OCI-LY7 (cell line): Measurements from ENCODE around the gene METTL17. TPM values are rescaled to one million over a fixed set of nuclear protein-coding genes. Genes with fewer than 3 reads are reported as not detected.

ENCODE experiments used
- BruUV-seq: library from RNA; stranded (reverse); fragments of 400-500 nt; replicated peaks from 2 replicates; lab custom pipeline; 2021; lab: Mats Ljungman, UMichigan
- CTCF ChIA-PET: fragments of 300-600 bp; sonication (Branson Sonifier 250); formaldehyde crosslinking; loops from one replicate; lab custom pipeline; 2022; ENCODE audit warnings: antibody characterized with exemption; ENCODE audit not compliant: unreplicated experiment; lab: Charles Lee
- POLR2A ChIA-PET: fragments of 300-600 bp; sonication (Branson Sonifier 250); formaldehyde crosslinking; loops from one replicate; lab custom pipeline; 2022; ENCODE audit warnings: antibody characterized with exemption; lab: Charles Lee
- DNase-seq: peaks from one replicate; pipeline ENCODE4 v3.0.0-alpha.2; 2015; ENCODE audit warnings: low spot score
- H2AFZ ChIP-seq: fragments of 200-600 bp; sonication (generic), shearing (Covaris generic); 2 replicates; pipeline ENCODE4 v1.6.1; 2014; ENCODE audit warnings: mild to moderate bottlenecking, antibody characterized with exemption, low read length, moderate library complexity
- H3K27ac ChIP-seq: fragments of 200-600 bp; sonication (generic); 2 replicates; pipeline ENCODE4 v1.5.1; 2014; ENCODE audit warnings: mixed run types, low read depth, mild to moderate bottlenecking, moderate library complexity, low read length, inconsistent platforms; ENCODE audit not compliant: poor library complexity, severe bottlenecking
- H3K36me3 ChIP-seq: fragments of 200-600 bp; sonication (generic); 2 replicates; pipeline ENCODE4 v1.6.1; 2014; ENCODE audit warnings: mild to moderate bottlenecking, antibody characterized with exemption, low read length, moderate library complexity, mixed read lengths; ENCODE audit not compliant: insufficient read depth
- H3K4me1 ChIP-seq: fragments of 200-600 bp; sonication (generic); 2 replicates; pipeline ENCODE4 v1.5.1; 2014; ENCODE audit warnings: mild to moderate bottlenecking, low read length; ENCODE audit not compliant: insufficient read depth, poor library complexity, severe bottlenecking
- H3K4me2 ChIP-seq: fragments of 200-600 bp; sonication (generic); 2 replicates; pipeline ENCODE4 v1.6.1; 2014; ENCODE audit warnings: mild to moderate bottlenecking, low read length
- H3K4me3 ChIP-seq: fragments of 200-600 bp; sonication (generic); 2 replicates; pipeline ENCODE4 v1.5.1; 2014; ENCODE audit warnings: mild to moderate bottlenecking, low read depth, low read length; ENCODE audit not compliant: poor library complexity, severe bottlenecking
- H3K79me2 ChIP-seq: fragments of 200-600 bp; sonication (generic); 2 replicates; pipeline ENCODE4 v1.6.1; 2016; ENCODE audit warnings: low read depth, mild to moderate bottlenecking, low read length, moderate library complexity, mixed read lengths; ENCODE audit not compliant: insufficient read depth
- H3K9me2 ChIP-seq: fragments of 200-600 bp; sonication (generic); 2 replicates; pipeline ENCODE4 v1.6.1; 2016; ENCODE audit warnings: mild to moderate bottlenecking, low read length, mixed read lengths; ENCODE audit not compliant: insufficient read depth
- H3K9me3 ChIP-seq: fragments of 200-600 bp; sonication (generic); 2 replicates; pipeline ENCODE4 v1.6.1; 2014; ENCODE audit warnings: mild to moderate bottlenecking, mixed run types, low read length, mixed read lengths
- H4K20me1 ChIP-seq: fragments of 200-600 bp; sonication (generic); 2 replicates; pipeline ENCODE4 v1.6.1; 2014; ENCODE audit warnings: mild to moderate bottlenecking, antibody characterized with exemption, low read length, moderate library complexity, mixed read lengths; ENCODE audit not compliant: insufficient read depth
- CTCF ChIP-seq: fragments of 200-600 bp; sonication (generic); conservative IDR thresholded peaks from 2 replicates; pipeline ENCODE4 v1.5.1; 2014; ENCODE audit warnings: mild to moderate bottlenecking, antibody characterized with exemption, low read length, moderate library complexity, mixed read lengths
- EZH2phosphoT487 ChIP-seq: fragments of 200-600 bp; sonication (generic); IDR thresholded peaks from 2 replicates; pipeline ENCODE4 v1.6.1; 2018; ENCODE audit warnings: low read depth, borderline replicate concordance, mild to moderate bottlenecking, mixed run types, antibody characterized with exemption, low read length, moderate library complexity, mixed read lengths
- intact Hi-C: fragments of 100-400 bp; cut with micrococcal nuclease; formaldehyde crosslinking; loops from one replicate; pipeline ENCODE4 v1.10.0; 2022; ENCODE audit not compliant: unreplicated experiment
- total RNA-seq, 2 experiments: library from RNA; depleted of rRNA in 1 of 2; stranded (reverse); fragments of >200 nt in 1 of 2; shearing (Covaris generic) in 1 of 2; gene quantifications; 2 replicates each; pipeline ENCODE4 v1.2.3, GENCODE V29; 2014 to 2022

The METTL17 gene
- total RNA-seq, 2 experiments from 2014 or later, result 92.0 to 117 TPM

DNA sequence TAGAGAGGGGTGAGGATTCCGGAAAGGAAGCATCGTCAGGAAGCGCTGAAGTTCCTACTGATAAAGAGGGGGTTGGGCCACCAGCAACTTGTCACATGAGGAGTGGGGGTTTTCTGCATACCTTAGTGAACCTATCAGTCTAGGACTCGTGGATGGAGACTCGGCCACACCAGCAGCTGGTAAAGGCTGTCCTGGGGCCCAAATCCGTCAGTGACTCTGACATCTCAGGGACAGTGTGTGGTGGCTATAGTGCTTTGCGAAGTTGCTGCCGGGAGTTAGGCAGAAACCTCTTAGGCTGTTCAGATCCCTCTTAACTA, 18.1 kb upstream of the METTL17 start:
- no peaks in the 10 kb centered on the region for H3K9me2 ChIP-seq
- peak overlapping the region; percentile 97; the same call in 1 of the 2 replicates for H2AFZ ChIP-seq
- no peaks in the 10 kb centered on the region for H3K79me2 ChIP-seq
- no peaks in the 10 kb centered on the region for H4K20me1 ChIP-seq
- H3K4me1 ChIP-seq, result peaks cover 13% of the 10 kb centered on the region
- H3K9me3 ChIP-seq, result no peaks in the 10 kb centered on the region
- TF ChIP-seq CTCF, result no peak
- no peak for TF ChIP-seq EZH2phosphoT487
- intact Hi-C loops, result loop anchor here (1.0 to 5.0 kb wide), 4 partner anchors 69 to 289 kb away; partner anchors contain the start of gene RNASE4
- ChIA-PET CTCF (interaction anchor here (0.5 to 1.7 kb wide), 12 partner anchors 9 to 712 kb away, joined by 3 to 11 read pairs (median 5); no protein-coding TSS in a partner anchor), POLR2A (interaction anchor here (0.8 to 1.3 kb wide), 2 partner anchors 10 to 33 kb away, joined by 4 to 5 read pairs; no protein-coding TSS in a partner anchor)
- no TSS peak for BruUV-seq
- no peak overlapping the region for H3K27ac ChIP-seq
- no peaks in the 10 kb centered on the region for H3K36me3 ChIP-seq
- no peak for DNase-seq
- H3K4me3 ChIP-seq, result peak overlapping the region; percentile 75
- peak overlapping the region; percentile 95 for H3K4me2 ChIP-seq

- H3K9me2 ChIP-seq, result no peaks in the 10 kb centered on the region
- no peaks in the 10 kb centered on the region for H3K36me3 ChIP-seq
- H3K79me2 ChIP-seq, result no peaks in the 10 kb centered on the region
- no peaks in the 10 kb centered on the region for H3K9me3 ChIP-seq
- no peak for DNase-seq
- H2AFZ ChIP-seq, result no peak overlapping the region
- BruUV-seq, result no TSS peak
- H3K4me3 ChIP-seq, result no peak overlapping the region
- H3K27ac ChIP-seq, result no peak overlapping the region
- H4K20me1 ChIP-seq, result no peaks in the 10 kb centered on the region
- H3K4me1 ChIP-seq, result peaks cover 13% of the 10 kb centered on the region
- ChIA-PET CTCF (no interaction called here), POLR2A (no interaction called here)
- no peak for TF ChIP-seq CTCF
- TF ChIP-seq EZH2phosphoT487, result no peak
- intact Hi-C loops, result loop anchor here (5.0 kb wide), 1 partner anchor 291 kb away; the partner anchor contains the start of gene RNASE4
- no peak overlapping the region for H3K4me2 ChIP-seq
These were observed 16.3 kb upstream of the METTL17 start for GRCh38 chr14:20973501-20973900.

- CTCF ChIA-PET, result no interaction called here
- POLR2A ChIA-PET, result no interaction called here
- intact Hi-C loops, result no loop called here
These were observed 13.5 kb upstream of the METTL17 start for GRCh38 chr14:20976291-20976690.

More at GRCh38 chr14:20976291-20976690, 13.5 kb upstream of the METTL17 start:
- TF ChIP-seq EZH2phosphoT487, result no peak
- TF ChIP-seq CTCF, result no peak
- Histone ChIP-seq H3K79me2 (no peaks in the 10 kb centered on the region), H3K27ac (no peak overlapping the region), H3K4me3 (no peak overlapping the region), H4K20me1 (no peaks in the 10 kb centered on the region), H3K9me3 (no peaks in the 10 kb centered on the region), H3K4me2 (no peak overlapping the region), H2AFZ (no peak overlapping the region), H3K36me3 (no peaks in the 10 kb centered on the region), H3K4me1 (peaks cover 8% of the 10 kb centered on the region), H3K9me2 (no peaks in the 10 kb centered on the region)
- BruUV-seq, result no TSS peak
- DNase-seq, result no peak
